Putamen (tissue), 1 donor: Measurements from ENCODE around the gene GDI2.

Source experiments
- DNase-seq: peaks from one replicate; pipeline ENCODE4 v3.0.0-alpha.2; 2016; ENCODE audit warnings: low spot score

Gene GDI2

GRCh38 chr10:5741276-5741675 is 72.0 kb downstream of the GDI2 start:
- DNase-seq: no peak

DNA sequence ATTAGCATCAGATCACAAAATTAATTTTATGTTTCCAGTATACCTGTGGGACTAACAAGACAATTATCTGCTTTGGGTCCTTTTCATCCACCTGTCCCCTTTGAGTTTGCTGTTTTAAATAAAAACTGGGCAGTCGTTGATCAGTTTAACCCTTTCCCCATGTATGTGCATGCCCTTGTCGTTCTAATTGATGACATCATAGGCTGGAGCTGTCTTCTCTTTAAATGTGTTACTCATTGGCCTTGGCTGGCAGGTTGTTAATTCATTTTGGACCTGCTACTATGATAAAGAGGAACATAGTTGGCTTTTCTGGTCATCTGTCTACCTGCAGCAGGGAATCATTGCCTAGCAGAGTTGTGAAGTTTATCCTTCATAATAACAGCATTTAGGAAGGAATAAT is 74.8 kb downstream of the GDI2 start:
- no peak for DNase-seq

DNA sequence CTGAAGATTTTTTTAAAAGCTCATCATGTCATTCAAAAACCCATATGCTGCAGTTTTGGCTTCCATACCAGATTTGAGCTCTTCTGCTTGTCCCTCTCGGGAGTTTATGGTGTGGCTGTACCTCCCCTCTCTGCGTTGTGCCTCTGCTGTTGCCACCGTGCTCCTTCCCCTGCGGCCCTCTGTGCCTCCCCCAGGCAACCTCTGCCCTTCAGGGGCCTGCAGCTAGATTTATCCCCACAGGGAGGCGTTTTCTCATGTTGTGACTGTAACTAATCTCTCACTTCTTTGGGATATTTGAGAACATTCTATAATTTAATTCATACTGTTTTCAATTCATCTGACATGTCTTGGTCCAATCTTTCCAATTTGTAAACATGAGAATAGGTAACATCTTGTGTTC is 75.9 kb downstream of the GDI2 start:
- DNase-seq: no peak

GRCh38 chr10:5736591-5736990 is 76.6 kb downstream of the GDI2 start:
- DNase-seq: no peak

- no peak for DNase-seq
Measured at GRCh38 chr10:5735119-5735518, 78.1 kb downstream of the GDI2 start.

DNA sequence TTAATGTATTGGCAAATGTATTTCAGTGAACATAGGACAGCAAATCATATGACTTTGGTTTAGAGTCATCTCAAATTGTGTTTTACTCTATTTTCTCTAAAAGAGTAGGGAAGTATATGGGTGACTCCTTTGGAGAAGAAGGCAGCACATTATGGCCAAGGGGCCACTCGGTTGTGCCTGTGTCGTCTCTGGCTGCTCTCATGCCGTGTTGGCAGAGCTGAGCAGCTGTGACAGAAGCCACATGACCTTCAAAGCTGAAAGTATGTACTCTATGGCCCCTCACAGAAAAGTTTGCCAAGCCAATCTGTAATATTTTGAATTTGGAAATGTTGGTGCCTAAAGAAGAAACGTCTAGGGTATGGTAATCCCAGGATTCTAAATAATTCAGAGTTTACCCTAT is 81.1 kb downstream of the GDI2 start:
- DNase-seq: no peak

DNA sequence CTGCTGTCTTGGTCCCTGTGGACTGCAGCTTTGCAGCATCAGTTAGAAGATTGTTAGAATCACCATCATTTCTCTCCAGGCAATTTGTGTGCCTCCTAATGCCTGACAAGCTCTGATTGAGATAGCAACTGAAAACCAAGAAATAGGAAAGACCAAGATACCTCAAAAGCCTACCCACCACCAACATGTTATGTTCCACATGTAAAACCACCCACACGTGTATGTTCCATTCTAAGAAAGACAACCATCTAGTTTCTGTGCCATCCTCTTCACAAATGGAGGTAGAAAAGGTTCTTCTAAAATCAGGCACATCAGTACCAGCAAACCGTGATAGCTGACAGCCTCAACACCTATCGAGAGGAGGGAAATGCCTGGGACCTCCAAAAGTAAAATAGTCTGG is 81.7 kb downstream of the GDI2 start:
- DNase-seq: no peak

GRCh38 chr10:5730766-5731165 is 82.5 kb downstream of the GDI2 start:
- DNase-seq: no peak

- no peak for DNase-seq
Measured at GRCh38 chr10:5723692-5724091, 89.5 kb downstream of the GDI2 start.

DNA sequence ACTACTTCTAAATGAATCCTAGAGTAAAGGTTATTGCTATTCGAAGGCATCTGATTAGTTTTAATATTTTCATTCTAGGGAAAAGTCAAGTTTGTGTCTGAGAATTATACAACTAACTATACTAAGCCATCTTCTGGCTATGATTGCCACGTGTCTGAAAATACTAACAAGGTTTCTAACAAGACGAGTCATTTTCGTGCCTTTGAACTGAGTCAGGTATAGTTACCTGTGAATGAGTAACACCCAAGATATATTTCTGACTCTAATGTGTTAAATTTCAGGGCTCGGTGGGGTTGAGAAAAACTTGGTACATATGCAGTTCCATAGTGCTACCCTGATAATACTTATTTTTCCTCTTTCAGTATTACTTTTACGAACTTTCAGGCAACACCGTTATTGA is 93.1 kb downstream of the GDI2 start:
- no peak for DNase-seq

- DNase-seq: no peak
Measured at GRCh38 chr10:5719546-5719945, 93.7 kb downstream of the GDI2 start.
